Astrocyte (in vitro differentiated cells and primary cell): ENCODE measurements around the gene RNF149. TPM values are rescaled to one million over a fixed set of nuclear protein-coding genes. Genes with fewer than 3 reads are reported as not detected.

ENCODE experiments used
- DNase-seq: peaks from one replicate; pipeline ENCODE4 v3.0.0-alpha.2; 2010; ENCODE audit warnings: low read depth
- FAIRE-seq: peaks from 2 replicates; lab custom pipeline; 2011; peaks lifted over from hg19 to GRCh38; lab: Jason Lieb, UNC
- H2AFZ ChIP-seq: 2 replicates; pipeline ENCODE4 v1.6.0; 2012; ENCODE audit warnings: low read depth, low read length, inconsistent platforms
- H3K27ac ChIP-seq: 2 replicates; pipeline ENCODE4 v1.5.1; 2011; ENCODE audit warnings: low read depth, low read length, inconsistent platforms
- H3K27me3 ChIP-seq: 2 replicates; pipeline ENCODE4 v1.6.0; 2011; ENCODE audit warnings: low read length, inconsistent platforms; ENCODE audit not compliant: insufficient read depth
- H3K36me3 ChIP-seq: 2 replicates; pipeline ENCODE4 v1.5.1; 2011; ENCODE audit warnings: low read length, inconsistent platforms; ENCODE audit not compliant: insufficient read depth
- H3K4me1 ChIP-seq: 2 replicates; pipeline ENCODE4 v1.5.1; 2011; ENCODE audit warnings: low read length, inconsistent platforms; ENCODE audit not compliant: insufficient read depth
- H3K4me2 ChIP-seq: 2 replicates; pipeline ENCODE4 v1.6.0; 2012; ENCODE audit warnings: low read length, inconsistent platforms
- H3K4me3 ChIP-seq: 2 replicates; pipeline ENCODE4 v1.5.1; 2011; ENCODE audit warnings: low read depth, mild to moderate bottlenecking, low read length, inconsistent platforms; ENCODE audit not compliant: insufficient read depth
- H3K79me2 ChIP-seq: 2 replicates; pipeline ENCODE4 v1.6.0; 2012; ENCODE audit warnings: mild to moderate bottlenecking, low read length, inconsistent platforms; ENCODE audit not compliant: insufficient read depth
- H3K9ac ChIP-seq: 2 replicates; pipeline ENCODE4 v1.6.0; 2012; ENCODE audit warnings: mild to moderate bottlenecking, low read length, inconsistent platforms
- H3K9me3 ChIP-seq: 2 replicates; pipeline ENCODE4 v1.5.1; 2012; ENCODE audit warnings: low read depth, mild to moderate bottlenecking, low read length, inconsistent platforms; ENCODE audit not compliant: insufficient read depth
- H4K20me1 ChIP-seq: 2 replicates; pipeline ENCODE4 v1.6.0; 2012; ENCODE audit warnings: low read length, inconsistent platforms; ENCODE audit not compliant: insufficient read depth
- H3K27ac Mint-ChIP-seq: one replicate; pipeline ENCODE4 v1.8.0; 2021; ENCODE audit warnings: mild to moderate bottlenecking, mixed read lengths; ENCODE audit not compliant: unreplicated experiment
- H3K27me3 Mint-ChIP-seq: one replicate; pipeline ENCODE4 v1.8.0; 2021; ENCODE audit warnings: low read depth, mixed read lengths; ENCODE audit not compliant: unreplicated experiment
- H3K36me3 Mint-ChIP-seq: one replicate; pipeline ENCODE4 v1.8.0; 2021; ENCODE audit warnings: low read depth, mixed read lengths; ENCODE audit not compliant: unreplicated experiment
- H3K4me1 Mint-ChIP-seq: one replicate; pipeline ENCODE4 v1.8.0; 2021; ENCODE audit warnings: low read depth, mixed read lengths; ENCODE audit not compliant: unreplicated experiment
- H3K4me3 Mint-ChIP-seq: one replicate; pipeline ENCODE4 v1.8.0; 2021; ENCODE audit warnings: mild to moderate bottlenecking, moderate library complexity, mixed read lengths; ENCODE audit not compliant: unreplicated experiment
- H3K9me3 Mint-ChIP-seq: one replicate; pipeline ENCODE4 v1.8.0; 2021; ENCODE audit warnings: mild to moderate bottlenecking, mixed read lengths; ENCODE audit not compliant: unreplicated experiment
- CTCF ChIP-seq: IDR thresholded peaks from 2 replicates; pipeline ENCODE4 v1.5.1; 2011; ENCODE audit warnings: low read depth, mild to moderate bottlenecking, inconsistent platforms, low read length, moderate library complexity; ENCODE audit not compliant: insufficient read depth
- EZH2 ChIP-seq: IDR thresholded peaks from 2 replicates; pipeline ENCODE4 v1.6.1; 2012; ENCODE audit warnings: mild to moderate bottlenecking, low read length, inconsistent platforms; ENCODE audit not compliant: insufficient read depth
- total RNA-seq: library from RNA; stranded (reverse); gene quantifications from 2 replicates; pipeline ENCODE4 v1.2.1, GENCODE V29; 2021

Gene RNF149
- total RNA-seq, 1 donor from 2014 or later: 36.4 TPM

- no peaks in the 10 kb centered on the region for H3K4me1 ChIP-seq
- H3K79me2 ChIP-seq: peaks cover 3% of the 10 kb centered on the region
- DNase-seq: no peak
- peaks cover 17% of the 10 kb centered on the region for H3K36me3 Mint-ChIP-seq
- H3K36me3 ChIP-seq: peaks cover 41% of the 10 kb centered on the region
- H3K9me3 Mint-ChIP-seq: no peaks in the 10 kb centered on the region
- H2AFZ ChIP-seq: no peak overlapping the region
- no peaks in the 10 kb centered on the region for H3K4me1 Mint-ChIP-seq
- H3K9me3 ChIP-seq: no peaks in the 10 kb centered on the region
- peaks cover 12% of the 10 kb centered on the region for H4K20me1 ChIP-seq
- no peaks in the 10 kb centered on the region for H3K27me3 Mint-ChIP-seq
- no peak overlapping the region for H3K9ac ChIP-seq
- H3K4me3 Mint-ChIP-seq: no peak overlapping the region
- H3K27me3 ChIP-seq: no peaks in the 10 kb centered on the region
- no peak overlapping the region for H3K4me2 ChIP-seq
- H3K27ac ChIP-seq: no peak overlapping the region
- FAIRE-seq: no peak
- H3K4me3 ChIP-seq: no peak overlapping the region
- TF ChIP-seq CTCF: no peak
- TF ChIP-seq EZH2: no peak
- no peak overlapping the region for H3K27ac Mint-ChIP-seq
Observed at GRCh38 chr2:101286684-101287083, 21.8 kb downstream of the RNF149 start.

GRCh38 chr2:101282980-101283379 is 25.5 kb downstream of the RNF149 start:
- Histone ChIP-seq H3K27ac (no peak overlapping the region), H3K36me3 (peaks cover 54% of the 10 kb centered on the region), H3K9ac (no peak overlapping the region), H3K9me3 (no peaks in the 10 kb centered on the region), H3K27me3 (no peaks in the 10 kb centered on the region), H4K20me1 (peaks cover 9% of the 10 kb centered on the region), H2AFZ (no peak overlapping the region), H3K4me1 (no peaks in the 10 kb centered on the region), H3K4me3 (no peak overlapping the region), H3K79me2 (no peaks in the 10 kb centered on the region), H3K4me2 (no peak overlapping the region)
- no peaks in the 10 kb centered on the region for H3K4me1 Mint-ChIP-seq
- H3K9me3 Mint-ChIP-seq: no peaks in the 10 kb centered on the region
- peaks cover 25% of the 10 kb centered on the region for H3K36me3 Mint-ChIP-seq
- TF ChIP-seq CTCF (no peak), EZH2 (no peak)
- H3K27me3 Mint-ChIP-seq: no peaks in the 10 kb centered on the region
- DNase-seq: no peak
- H3K27ac Mint-ChIP-seq: no peak overlapping the region
- H3K4me3 Mint-ChIP-seq: no peak overlapping the region
- no peak for FAIRE-seq

DNA sequence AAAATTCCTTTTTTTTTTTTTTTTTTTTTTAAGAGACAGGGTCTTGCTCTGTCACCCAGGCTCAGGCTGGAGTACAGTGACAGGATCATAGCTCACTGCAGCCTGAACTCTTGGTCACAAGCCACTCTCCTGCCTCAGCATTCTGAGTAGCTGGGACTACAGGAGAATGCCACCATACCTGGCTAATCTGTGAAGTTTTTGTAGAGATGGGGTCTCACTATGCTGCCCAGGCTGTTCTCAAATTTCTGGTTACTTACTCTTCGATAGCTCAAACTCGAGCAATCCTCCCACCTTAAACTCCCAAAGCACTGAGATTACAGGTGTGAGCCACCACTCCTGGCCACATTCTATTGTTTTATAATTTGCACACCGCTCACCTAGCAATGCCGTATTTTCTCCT is 27.0 kb downstream of the RNF149 start:
- Mint-ChIP-seq H3K9me3 (no peaks in the 10 kb centered on the region), H3K36me3 (peaks cover 19% of the 10 kb centered on the region), H3K4me3 (no peak overlapping the region), H3K27ac (no peak overlapping the region), H3K4me1 (no peaks in the 10 kb centered on the region), H3K27me3 (no peaks in the 10 kb centered on the region)
- Histone ChIP-seq H3K36me3 (peaks cover 43% of the 10 kb centered on the region), H3K27me3 (no peaks in the 10 kb centered on the region), H3K4me3 (no peak overlapping the region), H3K9me3 (no peaks in the 10 kb centered on the region), H4K20me1 (peaks cover 9% of the 10 kb centered on the region), H3K79me2 (no peaks in the 10 kb centered on the region), H3K4me1 (no peaks in the 10 kb centered on the region), H2AFZ (no peak overlapping the region), H3K9ac (no peak overlapping the region), H3K27ac (no peak overlapping the region), H3K4me2 (no peak overlapping the region)
- FAIRE-seq (no peak), DNase-seq (no peak)
- TF ChIP-seq CTCF (no peak), EZH2 (no peak)
